Mesenchymal stem cell (in vitro differentiated cells and primary cell): ENCODE results near the gene CALM1.

Source experiments
- DNase-seq: peaks from one replicate; pipeline ENCODE4 v3.0.0-alpha.2; 2013
- H2AFZ ChIP-seq: one replicate; pipeline ENCODE4 v1.6.1; 2013; ENCODE audit warnings: low read depth, mild to moderate bottlenecking, control low read depth, inconsistent platforms, low read length, moderate library complexity
- H2AK5ac ChIP-seq: 2 replicates; pipeline ENCODE4 v1.6.1; 2013; ENCODE audit warnings: low read length, moderate library complexity, mild to moderate bottlenecking, inconsistent platforms; ENCODE audit not compliant: severe bottlenecking
- H2BK120ac ChIP-seq: one replicate; pipeline ENCODE4 v1.6.1; 2013; ENCODE audit warnings: low read depth, mild to moderate bottlenecking, inconsistent platforms, low read length, moderate library complexity
- H2BK12ac ChIP-seq, 2 experiments: one replicate each; pipeline ENCODE4 v1.6.1; 2013; ENCODE audit warnings: inconsistent platforms in 2 of 2, low read length in 2 of 2, mild to moderate bottlenecking in 2 of 2, moderate library complexity in 2 of 2, control low read depth in 1 of 2
- H2BK15ac ChIP-seq: one replicate; pipeline ENCODE4 v1.6.1; 2013; ENCODE audit warnings: mild to moderate bottlenecking, low read depth, inconsistent platforms; ENCODE audit not compliant: poor library complexity, severe bottlenecking
- H2BK5ac ChIP-seq: 2 replicates; pipeline ENCODE4 v1.6.1; 2013; ENCODE audit warnings: low read depth, mild to moderate bottlenecking, low read length, control low read depth, inconsistent platforms; ENCODE audit not compliant: poor library complexity, severe bottlenecking
- H3K14ac ChIP-seq, 2 experiments: one replicate each; pipeline ENCODE4 v1.6.1; 2013; ENCODE audit warnings: inconsistent platforms in 2 of 2, low read length in 2 of 2, control low read depth in 1 of 2, mild to moderate bottlenecking in 1 of 2, moderate library complexity in 1 of 2
- H3K18ac ChIP-seq, 2 experiments: one replicate each; pipeline ENCODE4 v1.6.1; 2013; ENCODE audit warnings: inconsistent platforms in 2 of 2, low read length in 2 of 2, control low read depth in 1 of 2, low read depth in 1 of 2, mild to moderate bottlenecking in 1 of 2
- H3K23ac ChIP-seq, 2 experiments: one replicate each; pipeline ENCODE4 v1.6.1; 2013; ENCODE audit warnings: inconsistent platforms in 2 of 2, low read length in 2 of 2, mild to moderate bottlenecking in 2 of 2, moderate library complexity in 2 of 2, control low read depth in 1 of 2
- H3K27ac ChIP-seq: 2 replicates; pipeline ENCODE4 v1.5.1; 2013; ENCODE audit warnings: mild to moderate bottlenecking, moderate library complexity, low read length, control low read depth, inconsistent platforms; ENCODE audit not compliant: poor library complexity, severe bottlenecking
- H3K27me3 ChIP-seq, 2 experiments: 2 replicates each; pipeline versions ENCODE4 v1.6.1 to v1.7.0; 2013; ENCODE audit warnings: low read length in 2 of 2, mild to moderate bottlenecking in 2 of 2, moderate library complexity in 2 of 2, control low read depth in 1 of 2, inconsistent platforms in 1 of 2; ENCODE audit not compliant: control insufficient read depth in 1 of 2, insufficient read depth in 1 of 2
- H3K36me3 ChIP-seq, 2 experiments: 2 replicates each; pipeline versions ENCODE4 v1.6.1 to v1.7.0; 2013; ENCODE audit warnings: low read length in 2 of 2, control low read depth in 1 of 2, inconsistent platforms in 1 of 2, low read depth in 1 of 2, mild to moderate bottlenecking in 1 of 2; ENCODE audit not compliant: insufficient read depth in 2 of 2, control insufficient read depth in 1 of 2
- H3K4ac ChIP-seq, 2 experiments: one replicate each; pipeline ENCODE4 v1.6.1; 2013; ENCODE audit warnings: inconsistent platforms in 2 of 2, low read length in 2 of 2, mild to moderate bottlenecking in 2 of 2, moderate library complexity in 2 of 2, control low read depth in 1 of 2, low read depth in 1 of 2
- H3K4me1 ChIP-seq: 2 replicates; pipeline ENCODE4 v1.6.1; 2013; ENCODE audit warnings: low read depth, low read length, control low read depth; ENCODE audit not compliant: control insufficient read depth, insufficient read depth
- H3K4me2 ChIP-seq: 2 replicates; pipeline ENCODE4 v1.6.1; 2013; ENCODE audit warnings: low read length, mild to moderate bottlenecking, inconsistent platforms; ENCODE audit not compliant: poor library complexity, severe bottlenecking
- H3K4me3 ChIP-seq, 2 experiments: 2 replicates each; pipeline versions ENCODE4 v1.5.1 to v1.7.0; 2013; ENCODE audit warnings: low read length in 2 of 2, mild to moderate bottlenecking in 2 of 2, control low read depth in 1 of 2, low read depth in 1 of 2; ENCODE audit not compliant: insufficient read depth in 1 of 2
- H3K79me1 ChIP-seq: replicated peaks from 2 replicates; pipeline ENCODE4 v1.6.1; 2013; ENCODE audit warnings: mild to moderate bottlenecking, control low read depth, low read length, inconsistent platforms; ENCODE audit not compliant: poor library complexity, severe bottlenecking
- H3K9ac ChIP-seq: 2 replicates; pipeline ENCODE4 v1.7.0; 2013; ENCODE audit warnings: mild to moderate bottlenecking, low read length, moderate library complexity
- H3K9me3 ChIP-seq: 2 replicates; pipeline ENCODE4 v1.7.0; 2013; ENCODE audit warnings: mild to moderate bottlenecking, low read length; ENCODE audit not compliant: control insufficient read depth
- H4K8ac ChIP-seq: one replicate; pipeline ENCODE4 v1.6.1; 2013; ENCODE audit warnings: inconsistent platforms, mild to moderate bottlenecking, low read length, moderate library complexity
- H4K91ac ChIP-seq: one replicate; pipeline ENCODE4 v1.6.1; 2013; ENCODE audit warnings: mild to moderate bottlenecking, low read length, inconsistent platforms
- WGBS: methylation state at CpG from one replicate; pipeline ENCODE4 v1.1.7; 2013; ENCODE audit warnings: mixed read lengths; 5-methylcytosine and 5-hydroxymethylcytosine counted together

CALM1 gene

GRCh38 chr14:90451961-90452360 is 55.1 kb downstream of the CALM1 start:
- Histone ChIP-seq H3K4me3 (no peak overlapping the region), H2BK12ac (no peak overlapping the region), H3K79me1 (no peaks in the 10 kb centered on the region), H2AFZ (no peak overlapping the region), H3K4me1 (peaks cover 6% of the 10 kb centered on the region), H3K36me3 (no peaks in the 10 kb centered on the region), H3K27me3 (peaks cover 8 to 69% of the 10 kb centered on the region in 2 experiments), H3K14ac (no peak overlapping the region), H3K4me2 (no peak overlapping the region), H2BK15ac (no peak overlapping the region), H3K9ac (no peak overlapping the region), H4K8ac (no peak overlapping the region), H4K91ac (no peak overlapping the region), H3K18ac (no peak overlapping the region), H3K27ac (no peak overlapping the region), H3K23ac (no peak overlapping the region), H2BK120ac (no peak overlapping the region), H2BK5ac (no peak overlapping the region), H2AK5ac (no peak overlapping the region), H3K9me3 (peaks cover 10% of the 10 kb centered on the region), H3K4ac (no peak overlapping the region)
- 78% methylated on average over 4 of the region's 4 CpGs for WGBS
- no peak for DNase-seq

- Histone ChIP-seq H3K4me3 (no peak overlapping the region), H4K91ac (no peak overlapping the region), H2AK5ac (no peak overlapping the region), H4K8ac (no peak overlapping the region), H2BK15ac (no peak overlapping the region), H3K4ac (no peak overlapping the region), H3K79me1 (no peaks in the 10 kb centered on the region), H3K23ac (no peak overlapping the region), H3K18ac (no peak overlapping the region), H2BK5ac (no peak overlapping the region), H3K9me3 (peaks cover 10% of the 10 kb centered on the region), H3K36me3 (no peaks in the 10 kb centered on the region), H3K4me1 (peaks cover 6% of the 10 kb centered on the region), H2BK12ac (no peak overlapping the region), H2BK120ac (no peak overlapping the region), H2AFZ (no peak overlapping the region), H3K14ac (no peak overlapping the region), H3K4me2 (no peak overlapping the region), H3K27ac (no peak overlapping the region), H3K27me3 (peaks cover 8 to 73% of the 10 kb centered on the region in 2 experiments), H3K9ac (no peak overlapping the region)
- DNase-seq, result no peak
- WGBS, result 89% methylated on average over 6 of the region's 6 CpGs
Observed at GRCh38 chr14:90452366-90452765, 55.5 kb downstream of the CALM1 start.

GRCh38 chr14:90453401-90453951 is 56.6 kb downstream of the CALM1 start:
- no peak overlapping the region for H3K27ac ChIP-seq

GRCh38 chr14:90454041-90455000 is 57.5 kb downstream of the CALM1 start:
- Histone ChIP-seq H3K9ac (peak overlapping the region; percentile 49), H3K4me2 (peak overlapping the region; percentile 37), H2BK5ac (no peak overlapping the region), H2AFZ (peak overlapping the region; percentile 46), H2BK12ac (no peak overlapping the region), H3K36me3 (no peaks in the 10 kb centered on the region), H3K4me1 (peaks cover 6% of the 10 kb centered on the region), H3K14ac (no peak overlapping the region), H2BK15ac (no peak overlapping the region), H3K79me1 (no peaks in the 10 kb centered on the region), H2AK5ac (no peak overlapping the region), H2BK120ac (no peak overlapping the region), H3K9me3 (no peaks in the 10 kb centered on the region), H4K91ac (no peak overlapping the region), H3K18ac (no peak overlapping the region), H3K4ac (no peak overlapping the region), H3K23ac (no peak overlapping the region), H3K27me3 (peaks cover 14 to 80% of the 10 kb centered on the region in 2 experiments), H4K8ac (peak overlapping the region; percentile 48), H3K4me3 (peak overlapping the region in 1 of 2 experiments; percentile 64), H3K27ac (no peak overlapping the region)
- peak; percentile 83 for DNase-seq
- 24% methylated on average over 21 of the region's 30 CpGs for WGBS

More at GRCh38 chr14:90453401-90453951, 56.6 kb downstream of the CALM1 start:
- no peak overlapping the region for H3K9ac ChIP-seq
- no peaks in the 10 kb centered on the region for H3K36me3 ChIP-seq
- no peak overlapping the region for H3K4me2 ChIP-seq
- WGBS, result 95% methylated on average over 18 of the region's 18 CpGs
- H2AFZ ChIP-seq, result no peak overlapping the region
- peaks cover 10 to 78% of the 10 kb centered on the region in 2 experiments for H3K27me3 ChIP-seq
- H3K14ac ChIP-seq, result no peak overlapping the region
- no peak overlapping the region for H4K91ac ChIP-seq
- H2BK120ac ChIP-seq, result no peak overlapping the region
- no peak overlapping the region for H2BK5ac ChIP-seq
- DNase-seq, result no peak
- H3K4me3 ChIP-seq, result no peak overlapping the region
- no peak overlapping the region for H4K8ac ChIP-seq
- no peak overlapping the region for H3K23ac ChIP-seq
- no peaks in the 10 kb centered on the region for H3K9me3 ChIP-seq
- no peak overlapping the region for H2AK5ac ChIP-seq
- H2BK12ac ChIP-seq, result no peak overlapping the region
- H2BK15ac ChIP-seq, result no peak overlapping the region
- H3K79me1 ChIP-seq, result no peaks in the 10 kb centered on the region
- H3K18ac ChIP-seq, result no peak overlapping the region
- no peak overlapping the region for H3K4ac ChIP-seq
- H3K4me1 ChIP-seq, result peaks cover 6% of the 10 kb centered on the region
